GM18861 (cell line): Measurements from ENCODE around the gene NPY.

Experiments
- ATAC-seq: cut with Tn5 transposase; IDR thresholded peaks from one replicate; pipeline ENCODE4 v1.9.1; 2021; ENCODE audit not compliant: unreplicated experiment

Gene NPY

DNA sequence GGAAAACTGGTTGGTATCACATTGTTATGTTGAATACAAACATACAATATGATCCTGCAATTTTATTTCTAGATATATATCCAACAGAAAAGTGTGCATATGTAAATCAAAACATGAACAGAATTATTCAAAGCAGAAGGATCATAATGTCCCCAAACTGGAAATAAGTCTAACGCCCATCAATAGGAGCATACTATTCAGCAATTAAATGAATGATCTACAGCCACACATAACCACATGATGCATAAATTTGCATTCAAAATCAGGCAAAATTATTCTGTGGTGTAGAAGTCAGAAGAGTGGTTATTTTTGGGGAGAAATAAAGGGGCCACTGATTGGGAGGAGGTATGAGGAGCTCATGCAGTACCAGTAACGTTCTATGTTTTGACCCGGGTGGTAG lies 28.6 kb downstream of the NPY start:
- no peak for ATAC-seq

- no peak for ATAC-seq
Measured at GRCh38 chr7:24313777-24314176, 29.8 kb downstream of the NPY start.

GRCh38 chr7:24316340-24316739 lies 32.4 kb downstream of the NPY start:
- no peak for ATAC-seq

DNA sequence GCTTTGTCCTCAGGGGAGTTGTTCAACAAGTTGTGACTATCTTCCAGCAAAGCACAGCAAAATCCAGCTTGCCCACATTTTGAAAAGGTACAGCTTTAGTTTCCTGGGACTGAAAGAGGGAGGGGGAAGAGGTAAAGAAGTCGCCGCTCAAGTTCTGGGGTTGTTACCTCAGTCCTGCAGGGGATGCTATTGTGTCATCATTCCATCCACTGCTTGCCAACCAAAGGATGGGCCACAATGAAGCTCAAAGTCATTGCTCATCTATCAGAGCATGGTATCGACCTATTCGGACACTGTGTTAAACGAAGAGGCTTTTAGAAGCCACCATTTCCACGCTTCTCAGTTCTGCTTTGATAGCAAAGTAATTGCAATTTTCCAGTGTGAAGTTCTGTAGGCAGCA lies 34.3 kb downstream of the NPY start:
- ATAC-seq, result no peak

GRCh38 chr7:24319209-24319608 lies 35.2 kb downstream of the NPY start:
- no peak for ATAC-seq

GRCh38 chr7:24323961-24324480 lies 40.0 kb downstream of the NPY start:
- no peak for ATAC-seq

DNA sequence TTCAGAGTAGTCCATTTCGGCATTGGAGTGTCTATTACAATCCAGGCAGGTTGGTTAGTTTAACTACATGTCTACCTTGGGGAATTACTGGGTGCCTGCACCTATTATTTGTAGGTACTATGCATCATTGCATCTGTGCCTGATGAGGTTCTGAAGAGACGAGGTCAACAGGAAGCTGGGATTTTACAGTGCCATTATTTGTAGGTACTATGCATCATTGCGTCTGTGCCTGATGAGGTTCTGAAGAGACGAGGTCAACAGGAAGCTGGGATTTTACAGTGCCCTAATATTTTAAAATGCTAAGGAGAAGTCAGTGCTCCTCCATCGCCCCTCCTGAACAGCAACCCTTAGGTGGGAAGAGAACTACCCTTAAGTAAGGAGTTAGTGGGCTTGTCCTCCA lies 41.7 kb downstream of the NPY start:
- peak; percentile 89 for ATAC-seq

DNA sequence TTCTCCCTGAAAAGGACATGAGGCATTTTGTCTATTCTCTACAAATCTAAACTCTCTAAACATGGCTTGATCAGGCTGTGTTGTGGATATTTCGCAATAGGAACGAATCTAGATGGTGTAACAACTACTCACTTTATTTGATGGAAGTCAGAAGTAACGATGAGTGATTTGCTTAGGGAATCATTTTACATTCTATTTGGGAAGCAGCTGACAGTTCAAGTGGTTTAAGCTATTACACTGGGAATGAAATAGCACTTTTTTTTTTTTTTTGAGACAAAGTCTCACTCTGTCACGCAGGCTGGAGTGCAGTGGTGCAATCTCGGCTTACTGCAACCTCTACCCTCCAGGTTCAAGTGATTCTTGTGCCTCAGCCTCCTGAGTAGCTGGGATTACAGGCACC lies 44.1 kb downstream of the NPY start:
- ATAC-seq, result no peak

GRCh38 chr7:24328894-24329293 lies 44.9 kb downstream of the NPY start:
- no peak for ATAC-seq

DNA sequence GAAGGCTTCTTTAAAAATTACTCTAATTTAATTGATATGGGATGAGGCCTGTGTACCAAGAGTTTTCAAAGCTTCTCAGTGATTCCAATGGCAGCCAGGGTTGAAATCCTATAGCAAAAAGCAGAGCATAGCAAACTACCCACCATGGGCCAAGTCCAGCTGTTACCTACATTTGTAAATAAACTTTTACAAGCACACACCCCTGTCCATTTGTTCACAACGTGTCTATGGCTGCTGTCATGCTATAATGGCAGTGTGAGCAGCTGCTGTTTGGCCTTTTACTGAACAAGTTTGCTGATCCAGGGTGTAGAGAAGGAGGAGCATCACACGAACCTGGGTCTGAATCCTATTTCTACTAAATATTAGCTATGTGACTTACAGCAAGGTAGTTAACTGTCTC lies 50.0 kb downstream of the NPY start:
- ATAC-seq, result no peak

GRCh38 chr7:24334627-24335026 lies 50.6 kb downstream of the NPY start:
- no peak for ATAC-seq

- no peak for ATAC-seq
Measured at GRCh38 chr7:24336461-24336860, 52.5 kb downstream of the NPY start.

- ATAC-seq, result no peak
Measured at GRCh38 chr7:24337180-24337579, 53.2 kb downstream of the NPY start.

GRCh38 chr7:24339575-24339974 lies 55.6 kb downstream of the NPY start:
- ATAC-seq, result no peak

- ATAC-seq, result no peak
Measured at GRCh38 chr7:24340727-24341126, 56.7 kb downstream of the NPY start.
